VCaP (cell line): ENCODE measurements around the gene EPB41L5.
A peak's percentile ranks its signal among the peaks of the same experiment; 100 is the strongest.

Source experiments
- H3K27ac ChIP-seq: fragments of 450-650 bp; 2 replicates; pipeline ENCODE4 v1.5.1; 2017
- TF ChIP-seq, protein P1 (sequence below): fragments of 450-650 bp; conservative IDR thresholded peaks from 2 replicates; pipeline ENCODE4 v1.5.1; 2017; ENCODE audit warnings: mild to moderate bottlenecking, moderate library complexity

EPB41L5 gene

DNA sequence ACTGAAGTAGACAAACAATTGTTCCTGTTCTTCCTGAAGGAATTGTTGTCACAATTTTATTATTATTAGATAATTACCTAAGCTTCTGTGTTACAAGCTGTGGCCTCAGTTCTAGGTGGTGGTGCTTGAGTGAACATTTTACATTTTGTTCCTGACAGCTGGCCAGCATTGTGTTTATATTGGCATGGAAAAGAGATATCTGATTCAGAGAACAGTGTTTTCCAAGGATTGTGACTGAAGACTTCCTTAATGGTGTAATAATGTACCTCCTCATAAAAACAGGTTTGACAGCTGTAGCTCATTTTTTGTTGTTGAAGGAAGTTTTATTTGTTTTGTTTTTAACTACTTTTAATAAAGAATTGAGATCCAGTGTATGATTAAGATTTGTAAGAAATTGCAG is 95.2 kb downstream of the EPB41L5 start:
- peak overlapping the region; percentile 95 for H3K27ac ChIP-seq
- TF ChIP-seq, protein P1, sequence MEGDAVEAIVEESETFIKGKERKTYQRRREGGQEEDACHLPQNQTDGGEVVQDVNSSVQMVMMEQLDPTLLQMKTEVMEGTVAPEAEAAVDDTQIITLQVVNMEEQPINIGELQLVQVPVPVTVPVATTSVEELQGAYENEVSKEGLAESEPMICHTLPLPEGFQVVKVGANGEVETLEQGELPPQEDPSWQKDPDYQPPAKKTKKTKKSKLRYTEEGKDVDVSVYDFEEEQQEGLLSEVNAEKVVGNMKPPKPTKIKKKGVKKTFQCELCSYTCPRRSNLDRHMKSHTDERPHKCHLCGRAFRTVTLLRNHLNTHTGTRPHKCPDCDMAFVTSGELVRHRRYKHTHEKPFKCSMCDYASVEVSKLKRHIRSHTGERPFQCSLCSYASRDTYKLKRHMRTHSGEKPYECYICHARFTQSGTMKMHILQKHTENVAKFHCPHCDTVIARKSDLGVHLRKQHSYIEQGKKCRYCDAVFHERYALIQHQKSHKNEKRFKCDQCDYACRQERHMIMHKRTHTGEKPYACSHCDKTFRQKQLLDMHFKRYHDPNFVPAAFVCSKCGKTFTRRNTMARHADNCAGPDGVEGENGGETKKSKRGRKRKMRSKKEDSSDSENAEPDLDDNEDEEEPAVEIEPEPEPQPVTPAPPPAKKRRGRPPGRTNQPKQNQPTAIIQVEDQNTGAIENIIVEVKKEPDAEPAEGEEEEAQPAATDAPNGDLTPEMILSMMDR, result no peak

DNA sequence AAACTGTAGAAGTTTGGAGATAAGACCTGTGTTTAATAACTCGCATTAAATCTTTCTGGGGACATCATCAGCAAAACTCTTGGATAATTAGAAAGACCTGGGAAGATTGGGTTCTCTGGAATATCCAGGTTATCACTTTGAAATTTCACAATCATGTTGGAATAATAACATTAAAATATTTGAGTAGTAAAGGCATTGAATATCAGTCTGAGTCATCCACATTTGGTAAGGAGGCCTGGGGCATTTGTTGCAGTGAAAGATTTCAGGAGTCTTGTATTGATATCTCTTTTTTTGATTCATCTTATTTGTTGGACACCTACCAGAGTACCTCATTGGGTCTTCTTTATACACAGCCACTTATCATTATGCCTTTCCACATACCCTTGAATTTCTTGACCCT is 95.9 kb downstream of the EPB41L5 start:
- TF ChIP-seq, protein P1, result no peak
- peak overlapping the region; percentile 95 for H3K27ac ChIP-seq

DNA sequence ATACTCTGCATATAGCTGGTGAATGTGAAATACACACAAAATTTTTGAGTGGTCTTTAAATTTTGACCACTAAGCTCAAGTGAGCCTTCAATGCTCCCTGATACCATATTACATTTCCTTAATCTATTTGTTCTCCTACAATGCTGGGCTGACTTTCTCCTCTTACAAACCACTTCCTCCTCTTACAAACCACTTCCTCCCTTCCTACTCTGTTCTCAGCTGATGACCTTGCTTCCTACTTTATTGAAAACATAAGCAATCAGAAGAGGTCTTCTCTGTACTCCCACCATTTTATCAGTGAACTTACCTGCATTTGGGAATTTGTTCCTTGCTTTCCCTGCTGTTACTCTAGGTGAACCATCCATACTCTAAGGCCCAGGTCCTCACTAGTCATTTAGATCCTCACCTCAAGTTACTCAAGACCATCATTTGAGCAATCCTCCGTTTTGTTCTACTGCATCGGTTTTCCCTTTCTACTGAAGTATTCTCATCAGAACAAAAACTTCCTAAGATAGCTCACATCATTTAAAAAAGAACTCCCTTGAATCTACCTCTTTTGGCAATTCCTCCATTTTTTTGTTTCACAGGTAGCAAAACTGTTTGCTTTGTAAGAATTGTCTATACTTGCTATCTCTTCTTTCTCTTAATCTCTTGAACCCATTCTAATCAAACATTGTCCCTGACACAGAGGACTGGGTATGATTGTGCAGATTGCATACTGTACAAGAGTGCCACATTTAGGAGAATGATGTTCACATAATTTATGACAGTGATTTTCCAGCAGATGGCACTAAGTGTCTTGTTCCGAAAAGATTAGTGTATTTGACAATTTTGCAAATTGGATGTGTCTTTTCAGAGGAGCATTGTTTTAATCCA is 96.5 kb downstream of the EPB41L5 start:
- TF ChIP-seq, protein P1, result peak; percentile 79
- H3K27ac ChIP-seq, result peak overlapping the region; percentile 95

DNA sequence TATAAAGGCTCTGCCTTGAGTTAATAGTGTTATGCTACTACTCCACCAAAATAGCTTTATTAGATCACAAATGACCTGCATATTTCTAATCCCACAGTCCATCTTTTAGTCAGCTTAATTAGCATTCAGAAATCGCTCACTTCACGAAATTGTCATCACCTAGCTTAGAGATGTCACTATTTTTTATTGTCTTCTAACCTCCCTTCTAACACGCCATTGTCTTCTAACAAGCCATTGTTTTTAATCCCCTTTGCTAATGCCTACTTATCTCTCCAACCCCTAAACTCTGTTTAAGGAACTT is 97.1 kb downstream of the EPB41L5 start:
- TF ChIP-seq, protein P1, result peak; percentile 46
- peak overlapping the region; percentile 95 for H3K27ac ChIP-seq

DNA sequence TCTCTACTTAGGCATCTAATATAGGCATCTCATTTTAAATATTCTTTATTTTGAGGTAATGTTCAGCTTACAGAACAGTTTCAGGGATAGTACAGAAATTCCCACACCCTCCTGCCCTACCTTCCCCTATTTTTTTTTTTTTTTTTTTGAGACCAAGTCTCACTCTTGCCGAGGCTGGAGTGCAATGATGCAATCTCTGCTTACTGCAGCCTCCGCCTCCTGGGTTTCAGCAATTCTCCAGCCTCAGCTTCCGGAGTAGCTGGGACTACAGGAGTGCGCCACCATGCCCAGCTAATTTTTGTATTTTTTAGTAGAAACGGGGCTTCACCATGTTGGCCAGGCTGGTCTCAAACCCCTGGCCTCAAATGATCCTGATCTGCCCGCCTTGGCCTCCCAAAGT is 97.6 kb downstream of the EPB41L5 start:
- peak overlapping the region; percentile 95 for H3K27ac ChIP-seq
- TF ChIP-seq, protein P1, result no peak

DNA sequence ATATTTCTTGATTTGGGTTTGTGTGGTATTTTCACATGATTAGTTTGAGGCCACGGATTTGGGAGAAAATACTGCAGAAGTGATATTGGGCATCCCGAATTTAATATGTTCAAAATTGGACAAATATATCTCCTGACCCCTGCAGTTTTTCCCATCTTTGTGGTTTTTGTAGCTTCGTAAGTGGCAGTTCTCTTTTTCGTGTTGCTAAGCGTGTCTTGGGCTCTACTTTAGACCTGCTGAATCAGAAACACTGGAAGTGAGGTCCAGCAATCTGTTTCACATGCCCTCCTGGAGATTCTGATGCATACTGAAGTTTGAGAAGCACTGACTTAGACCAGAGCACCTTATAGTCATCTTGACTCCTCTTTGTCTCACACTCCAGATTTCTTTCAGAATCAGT is 98.3 kb downstream of the EPB41L5 start:
- peak overlapping the region; percentile 95 for H3K27ac ChIP-seq
- TF ChIP-seq, protein P1, result no peak

DNA sequence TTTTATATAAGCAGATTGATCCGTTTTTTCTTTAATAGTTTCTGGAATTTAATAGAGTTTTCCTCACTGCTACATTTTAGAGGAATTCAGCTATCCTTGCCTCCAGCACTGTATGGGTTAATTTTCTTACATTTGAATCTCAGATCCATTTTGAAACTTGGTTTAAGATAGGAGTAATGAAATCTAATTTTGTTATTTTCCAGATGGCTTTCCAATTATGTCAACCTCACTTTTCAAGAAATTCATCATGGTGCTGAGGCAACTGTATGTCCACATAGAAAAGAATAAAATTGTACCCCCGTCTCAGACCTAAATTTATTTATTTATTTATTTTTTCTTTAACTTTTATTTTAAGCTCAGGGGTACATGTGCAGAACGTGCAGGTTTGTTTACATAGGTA is 105.1 kb downstream of the EPB41L5 start:
- TF ChIP-seq, protein P1, result no peak
- no peak overlapping the region for H3K27ac ChIP-seq
